HUDEP-2 (cell line): ENCODE measurements around the gene PHF20.
"Not testable (repeated sequence)": the region's sequence is repeated elsewhere in the genome, so short reads cannot be mapped to it uniquely, and the experiment has no call there.

Experiments used
- DNase-seq, 76 experiments: peaks; one replicate each; lab custom pipeline; 2025; ENCODE audit not compliant: unreplicated experiment in 76 of 76; lab: John Stamatoyannopoulos, UW

The PHF20 gene

DNA sequence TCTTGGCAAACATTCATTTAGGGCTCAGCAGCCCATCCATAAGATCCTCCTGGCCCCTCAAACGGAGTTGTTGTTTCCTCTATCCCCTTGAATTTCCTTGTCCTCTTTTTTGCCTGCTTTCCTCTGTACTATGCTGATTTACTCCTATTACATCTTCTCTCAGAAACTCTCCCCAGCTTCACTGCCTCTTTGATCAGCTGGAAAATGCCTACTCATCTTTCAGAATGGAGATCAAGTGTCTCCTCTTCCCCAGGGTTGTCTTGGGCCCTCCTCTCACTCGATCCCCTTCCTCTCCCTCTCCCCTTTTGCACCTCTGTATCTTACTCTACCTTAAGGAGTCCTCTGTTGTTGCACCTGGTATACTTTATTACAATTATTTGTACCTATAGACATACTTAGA, 60.2 kb downstream of the PHF20 start:
- no peak for DNase-seq

DNA sequence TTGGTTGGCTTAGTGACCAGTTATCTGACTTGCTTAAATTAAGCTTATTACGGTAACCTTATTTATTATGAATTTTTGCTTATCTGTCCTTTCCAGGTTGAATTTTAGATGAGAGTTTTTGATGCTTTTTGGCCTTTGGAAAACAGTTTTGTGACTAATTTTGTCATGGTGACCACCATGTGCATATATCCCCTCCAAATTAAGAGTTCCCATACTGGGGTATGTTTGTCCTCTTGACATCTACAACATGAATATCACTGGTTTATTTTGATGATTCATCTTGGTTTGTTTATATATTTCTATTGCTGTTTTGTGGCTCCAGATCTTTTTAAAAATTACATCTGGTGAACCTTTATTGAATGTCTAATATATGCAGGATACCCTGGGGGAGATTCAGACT, 61.4 kb downstream of the PHF20 start:
- DNase-seq, result peak in 1 of 76 experiments; percentile 11

DNA sequence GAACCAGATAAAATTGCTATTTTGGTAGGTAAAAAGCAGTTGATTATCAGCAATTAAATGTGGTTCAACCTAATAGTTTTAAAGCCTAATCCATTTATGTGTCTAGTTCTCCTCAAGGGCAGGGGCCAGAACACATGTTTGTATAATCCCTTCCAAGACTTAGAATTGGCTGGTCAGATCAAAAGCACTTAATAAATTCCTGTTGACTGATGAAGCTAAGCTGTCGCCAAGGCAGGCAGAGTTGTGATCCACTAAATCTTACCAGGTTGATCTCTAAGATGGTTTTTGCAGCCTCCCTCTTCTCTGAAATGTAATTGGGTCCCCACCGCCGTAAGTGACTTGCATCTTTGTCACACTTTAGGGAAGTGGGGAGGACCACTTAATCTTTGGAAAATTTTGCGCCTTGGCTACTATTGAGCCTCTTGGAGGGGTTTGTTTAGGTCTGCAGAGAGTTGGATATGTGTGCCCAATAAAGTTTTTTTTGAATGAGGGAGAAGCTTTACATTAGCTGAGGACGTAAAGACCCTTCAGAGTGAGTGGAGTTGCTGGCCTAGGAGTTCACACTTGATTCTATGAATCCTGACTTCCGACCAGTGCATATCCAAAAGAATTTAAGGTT, 65.9 kb downstream of the PHF20 start:
- DNase-seq, result no peak

DNA sequence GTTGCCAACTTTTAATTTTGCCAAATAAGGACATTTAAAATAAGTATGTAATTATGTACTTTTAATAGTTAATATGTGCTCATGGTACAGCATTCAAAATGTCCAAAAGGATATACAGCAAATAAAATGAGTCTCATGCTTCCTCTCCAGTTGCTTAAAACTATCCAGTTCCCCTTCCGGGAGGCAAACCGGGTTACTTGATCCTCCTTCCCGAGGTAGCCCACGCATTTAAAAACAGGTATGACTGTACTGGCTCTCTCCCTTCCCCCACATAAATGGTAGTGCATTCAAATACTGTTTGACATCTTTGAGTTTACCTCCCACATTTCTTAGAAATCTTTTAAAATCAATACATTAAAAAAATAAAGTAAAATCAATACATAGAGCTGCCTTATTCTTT, 66.4 kb downstream of the PHF20 start:
- DNase-seq, result no peak

DNA sequence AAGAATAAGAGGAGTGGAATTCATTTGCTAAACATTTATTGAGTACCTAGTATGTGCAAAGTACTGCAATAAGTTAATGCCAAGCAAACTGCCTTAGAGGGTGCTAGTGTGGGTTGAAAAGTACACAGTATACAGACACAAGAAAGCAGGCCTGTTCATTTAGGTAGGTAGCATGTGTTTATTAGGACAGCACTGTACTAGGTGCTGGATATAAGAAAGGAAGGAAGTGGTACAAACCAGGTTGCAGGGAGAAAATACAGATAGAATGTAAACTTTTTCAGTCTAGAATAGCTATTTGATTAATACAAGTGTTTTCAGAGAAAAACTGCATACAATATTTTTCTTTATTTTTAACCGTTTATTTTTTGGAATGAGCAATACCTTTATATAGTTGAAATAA, 68.1 kb downstream of the PHF20 start:
- no peak for DNase-seq

DNA sequence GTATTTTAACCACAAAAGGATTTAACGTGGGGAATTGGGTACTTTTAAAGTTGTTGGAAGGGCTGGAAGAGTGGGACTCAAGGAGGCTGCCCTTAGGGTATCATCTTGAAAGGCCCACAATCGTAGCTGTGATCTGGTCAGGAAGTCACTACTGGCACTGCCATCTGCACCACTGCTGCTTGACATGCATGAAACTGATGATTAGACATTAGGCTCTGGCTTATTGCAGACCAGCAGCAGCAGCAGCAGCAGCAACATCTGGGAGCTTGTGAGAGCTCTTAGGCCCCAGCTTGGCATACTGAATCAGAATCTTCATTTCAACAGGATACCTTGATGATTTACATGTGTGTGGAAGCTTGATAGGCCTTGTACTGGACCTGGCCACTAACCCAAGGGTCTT, 68.6 kb downstream of the PHF20 start:
- no peak for DNase-seq

DNA sequence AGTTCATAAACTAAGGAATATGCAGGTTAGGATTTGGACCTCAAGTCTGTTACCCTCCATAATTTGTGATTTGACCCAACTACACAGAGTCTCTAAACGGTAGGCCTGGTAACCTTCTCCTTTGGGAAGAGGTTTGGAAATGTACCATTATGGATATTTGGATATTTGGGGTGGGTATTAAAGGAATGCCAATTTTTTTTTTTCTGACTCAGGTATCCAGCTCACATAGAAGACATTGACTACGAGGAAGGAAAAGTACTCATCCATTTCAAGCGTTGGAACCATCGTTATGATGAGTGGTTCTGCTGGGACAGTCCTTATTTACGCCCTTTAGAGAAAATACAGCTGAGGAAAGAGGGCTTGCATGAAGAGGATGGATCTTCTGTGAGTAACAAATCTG, 70.5 kb downstream of the PHF20 start:
- no peak for DNase-seq

DNA sequence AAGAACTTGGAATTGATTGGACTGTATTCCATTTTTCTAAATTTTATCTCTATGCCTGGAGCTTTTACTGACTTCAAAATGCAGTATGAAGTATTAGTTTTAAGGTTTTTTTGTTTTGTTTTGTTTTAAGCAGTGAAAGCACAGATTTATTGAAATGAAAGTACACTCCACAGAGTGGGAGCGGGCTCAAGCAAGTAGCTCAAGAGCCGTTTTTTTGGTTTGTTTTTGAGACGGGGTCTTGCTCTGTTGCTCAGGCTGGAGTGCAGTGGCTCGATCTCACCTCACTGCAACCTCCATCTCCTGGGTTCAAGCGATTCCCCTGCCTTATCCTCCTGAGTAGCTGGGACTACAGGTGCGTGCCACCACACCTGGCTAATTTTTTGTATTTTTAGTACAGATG, 72.1 kb downstream of the PHF20 start:
- not testable (repeated sequence) for DNase-seq

DNA sequence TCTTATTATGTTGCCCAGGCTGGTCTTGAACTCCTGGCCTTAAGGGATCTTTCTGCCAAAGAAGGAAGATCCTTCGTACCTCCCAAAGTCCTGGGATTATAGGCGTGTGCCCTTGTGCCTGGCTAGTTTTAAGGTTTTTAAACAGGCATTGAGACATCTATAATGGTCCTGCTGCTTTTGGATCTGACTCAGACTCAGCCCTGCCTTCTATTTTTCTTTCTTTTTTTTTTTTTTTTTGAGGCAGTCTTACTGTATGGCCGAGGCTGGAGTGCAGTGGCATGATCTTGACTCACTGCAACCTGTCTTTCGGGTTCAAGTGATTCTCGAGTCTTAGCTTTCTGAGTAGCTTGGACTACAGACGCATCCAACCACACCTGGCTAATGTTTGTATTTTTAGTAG, 73.7 kb downstream of the PHF20 start:
- no peak for DNase-seq

DNA sequence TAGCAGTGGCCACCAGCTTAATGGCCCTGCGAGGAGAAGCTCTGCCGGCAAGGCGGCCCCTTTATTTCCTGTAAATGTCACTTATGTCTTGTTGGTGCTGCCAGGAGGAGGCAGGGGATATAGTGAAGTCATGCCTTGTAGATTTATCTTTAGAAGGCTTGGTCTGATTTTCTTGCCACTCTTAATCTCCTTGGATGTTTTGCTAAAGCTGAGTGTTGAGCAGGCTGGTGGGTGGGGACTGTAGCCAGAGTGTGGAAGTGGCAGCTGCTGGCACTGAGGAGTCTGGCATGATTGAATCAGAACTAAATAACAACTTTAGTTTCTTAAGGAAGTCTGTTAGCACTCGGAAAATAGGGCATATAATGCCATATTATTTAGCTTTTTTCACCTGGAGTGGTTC, 77.9 kb downstream of the PHF20 start:
- DNase-seq, result no peak

DNA sequence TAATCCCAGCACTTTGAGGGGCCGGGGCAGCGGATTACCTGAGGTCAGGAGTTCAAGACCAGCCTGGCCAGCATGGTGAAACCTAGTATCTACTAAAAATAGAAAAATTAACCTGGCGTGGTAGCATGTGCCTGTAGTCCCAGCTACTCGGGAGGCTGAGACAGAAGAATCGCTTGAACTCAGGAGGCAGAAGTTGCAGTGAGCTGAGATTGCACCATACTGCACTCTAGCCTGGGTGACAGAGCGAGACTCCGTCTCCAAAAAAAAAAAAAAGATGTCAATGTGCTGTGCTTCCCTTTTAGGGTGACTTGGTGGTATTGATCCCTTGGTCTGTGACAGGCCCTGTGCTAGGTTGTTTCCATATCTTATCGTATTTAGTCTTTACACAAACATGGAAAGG, 79.8 kb downstream of the PHF20 start:
- DNase-seq, result not testable (repeated sequence)

DNA sequence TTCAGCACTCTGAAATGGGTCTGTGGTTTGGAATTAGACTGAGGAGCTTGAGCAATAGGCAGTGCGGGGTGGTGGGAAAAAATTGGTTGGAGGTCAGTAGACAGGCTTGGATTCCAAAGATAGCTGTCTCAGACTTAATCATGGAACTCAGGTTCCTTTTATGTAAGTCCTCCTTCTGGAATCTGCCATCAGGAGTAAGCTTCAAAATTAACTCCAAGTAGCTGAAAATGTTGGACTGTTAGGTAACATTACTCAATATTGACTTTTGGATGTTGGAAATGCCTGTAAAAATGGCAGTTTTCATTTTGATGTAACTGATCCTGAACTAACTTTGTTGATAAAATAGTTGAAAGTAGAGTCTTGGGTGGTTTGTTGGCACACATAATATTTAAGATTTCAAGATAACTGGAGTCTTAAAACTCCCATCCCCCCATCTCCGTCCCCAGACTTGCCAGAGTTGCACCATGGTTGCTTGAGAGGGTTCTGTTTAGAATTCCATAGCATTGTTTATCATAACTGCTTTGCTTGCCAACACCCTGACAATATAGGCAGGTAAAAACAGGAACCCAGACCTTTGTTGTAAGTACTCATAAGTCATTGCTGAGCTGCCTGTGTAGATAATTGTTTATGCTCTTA, 83.0 kb downstream of the PHF20 start:
- no peak for DNase-seq

DNA sequence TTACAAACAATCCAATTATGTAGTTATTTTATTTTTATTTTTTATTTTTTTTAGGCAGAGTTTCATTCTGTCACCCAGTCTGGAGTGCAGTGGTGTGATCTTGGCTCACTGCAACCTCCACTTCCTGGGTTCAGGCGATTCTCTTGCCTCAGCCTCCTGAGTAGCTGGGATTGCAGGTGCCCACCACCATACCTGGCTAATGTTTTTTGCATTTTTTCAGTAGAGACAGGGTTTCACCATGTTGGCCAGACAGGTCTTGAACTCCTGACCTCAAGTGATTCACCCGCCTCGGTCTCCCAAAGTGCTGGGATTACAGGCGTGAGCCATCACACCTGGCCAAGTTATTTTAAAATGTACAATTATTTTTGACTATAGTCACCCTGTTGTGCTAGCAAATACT, 83.8 kb downstream of the PHF20 start:
- DNase-seq, result not testable (repeated sequence)

DNA sequence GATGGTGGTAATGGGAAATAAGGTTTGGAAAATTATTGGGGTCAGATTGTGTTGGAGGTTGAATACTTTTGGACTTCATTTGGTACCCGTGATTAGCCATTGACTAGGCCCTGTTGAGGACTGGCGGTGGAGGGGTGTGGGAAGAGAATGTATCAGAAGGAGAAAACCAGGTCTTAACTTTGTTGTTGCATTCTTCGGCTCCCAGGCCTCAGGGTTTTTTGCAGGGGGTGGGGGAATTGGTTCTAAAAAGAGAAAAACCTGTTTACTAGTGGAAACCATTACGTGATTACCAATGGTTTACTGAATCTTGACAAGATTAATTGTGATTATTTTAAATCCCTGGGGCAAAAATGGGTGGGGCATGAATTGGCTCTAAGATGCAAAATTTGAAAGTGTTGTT, 85.1 kb downstream of the PHF20 start:
- no peak for DNase-seq

DNA sequence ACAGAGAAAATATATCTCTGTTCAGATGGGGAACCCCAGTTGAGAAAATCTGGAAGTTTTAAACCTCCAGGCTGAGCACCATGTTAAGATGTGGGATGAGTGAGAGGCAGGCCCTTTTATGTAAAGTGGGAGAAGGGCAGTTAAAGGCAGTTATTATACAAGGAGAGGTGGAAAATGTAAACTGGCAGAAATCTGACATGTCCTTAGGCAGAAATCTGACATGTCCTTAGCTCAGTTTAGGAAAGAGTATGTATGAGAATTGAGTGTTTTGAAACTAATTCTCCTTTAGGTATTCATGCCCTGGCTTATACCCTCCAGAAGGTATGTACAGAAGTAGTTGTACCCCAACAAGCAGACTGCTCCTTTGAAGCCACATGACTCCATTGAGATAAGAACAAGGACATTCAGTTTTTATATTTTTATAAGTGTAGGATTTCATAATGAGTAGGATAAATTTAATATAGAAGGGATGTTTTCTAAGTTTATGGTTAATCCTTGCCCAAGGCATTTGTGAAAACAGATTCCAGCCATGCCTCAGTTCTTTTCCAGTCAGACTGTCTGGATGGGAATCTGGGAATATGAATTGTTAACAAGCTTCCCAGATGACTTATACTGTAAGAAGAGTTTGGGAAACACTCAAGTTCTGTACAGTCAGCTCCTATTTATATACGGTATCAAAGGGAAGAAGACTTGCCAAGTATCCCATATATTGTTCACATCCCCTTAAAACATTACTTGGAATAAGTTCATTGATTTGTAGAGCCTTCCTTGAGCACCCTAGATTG, 94.8 kb downstream of the PHF20 start:
- DNase-seq, result no peak

DNA sequence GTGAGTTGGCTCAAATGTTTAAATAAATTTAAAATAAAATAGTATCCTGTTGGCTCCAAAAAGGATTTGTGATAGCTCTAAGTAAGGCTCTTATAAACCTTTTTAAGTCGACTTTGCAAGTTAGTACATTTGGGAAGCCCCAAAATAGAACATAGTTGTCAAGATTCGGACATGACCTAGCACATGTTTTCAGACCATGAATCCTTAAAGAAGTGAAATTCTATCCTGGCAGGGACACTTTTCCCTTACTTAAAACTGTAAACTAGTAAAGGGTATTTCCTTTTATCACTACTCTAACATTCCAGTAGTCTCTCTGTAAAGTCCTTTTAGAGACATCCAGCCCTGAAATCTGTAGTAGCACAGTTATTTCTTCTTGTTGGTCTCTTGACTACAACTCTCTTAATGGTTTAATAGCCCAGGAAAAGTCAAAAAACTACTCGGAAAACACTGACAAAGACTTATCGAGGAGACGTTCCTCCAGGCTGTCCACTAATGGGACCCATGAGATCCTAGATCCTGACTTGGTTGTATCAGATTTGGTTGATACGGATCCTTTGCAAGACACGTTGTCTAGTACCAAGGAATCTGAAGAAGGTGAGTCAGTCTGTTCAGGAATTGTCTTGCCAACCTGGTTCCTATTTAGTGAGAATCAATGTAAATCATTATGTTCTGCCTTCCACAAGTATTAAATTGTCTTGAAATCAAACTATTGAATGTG, 98.9 kb downstream of the PHF20 start:
- no peak for DNase-seq

DNA sequence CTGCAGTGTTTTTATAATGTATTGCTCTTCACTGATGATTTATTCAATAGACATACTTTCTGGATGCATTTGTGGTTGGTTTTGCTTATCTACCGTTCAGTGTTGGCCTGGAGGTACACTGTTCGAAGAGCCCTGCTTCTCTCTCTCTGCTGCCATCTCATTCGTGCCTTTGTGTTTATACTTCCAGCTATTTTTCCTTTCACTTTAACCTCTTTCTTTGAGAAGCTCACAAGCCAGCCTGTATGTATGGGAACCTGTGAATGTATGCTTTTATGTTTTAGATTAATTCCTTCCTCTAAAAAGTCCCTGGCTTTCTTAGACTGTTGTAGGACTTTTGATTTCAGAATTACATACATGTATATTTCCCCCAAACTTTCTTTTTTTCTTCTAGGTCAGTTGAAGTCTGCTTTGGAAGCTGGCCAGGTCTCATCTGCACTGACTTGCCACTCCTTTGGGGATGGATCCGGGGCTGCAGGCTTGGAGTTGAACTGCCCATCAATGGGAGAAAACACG, 99.5 kb downstream of the PHF20 start:
- DNase-seq, result peak in 16 of 76 experiments; percentile 2 to 33 (median 8)

DNA sequence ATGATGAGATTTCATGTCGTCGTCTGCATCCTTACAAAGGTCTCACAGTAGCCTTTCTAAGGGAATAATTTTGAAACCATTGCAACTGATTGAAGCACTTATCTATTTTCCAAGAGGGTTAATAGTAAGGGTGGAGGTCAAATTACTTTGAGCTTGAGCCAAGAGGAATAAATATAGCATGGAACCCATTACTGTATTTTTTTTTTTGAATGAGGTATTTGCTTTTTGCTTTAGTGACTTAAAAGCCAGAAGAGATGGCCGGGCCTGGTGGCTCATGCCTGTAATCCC, 104.2 kb downstream of the PHF20 start:
- DNase-seq, result no peak

DNA sequence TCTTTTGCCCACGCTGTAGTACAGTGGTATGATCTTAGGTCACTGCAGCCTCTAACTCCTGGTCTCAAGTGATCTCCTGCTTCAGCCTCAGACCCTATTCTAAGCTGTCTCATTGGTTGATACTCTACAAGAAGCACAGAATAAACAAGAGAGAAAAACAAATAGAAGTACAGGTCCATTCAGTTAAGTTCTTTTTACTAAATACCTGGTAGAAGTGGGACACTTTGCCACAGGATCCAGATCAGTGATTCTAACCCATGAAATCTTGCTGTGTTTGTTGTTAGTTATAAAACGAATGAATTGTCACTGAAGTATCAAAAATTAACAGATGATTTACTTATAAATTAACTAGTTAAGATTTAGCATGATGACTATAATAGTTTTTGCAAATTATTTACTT, 105.8 kb downstream of the PHF20 start:
- DNase-seq, result no peak

DNA sequence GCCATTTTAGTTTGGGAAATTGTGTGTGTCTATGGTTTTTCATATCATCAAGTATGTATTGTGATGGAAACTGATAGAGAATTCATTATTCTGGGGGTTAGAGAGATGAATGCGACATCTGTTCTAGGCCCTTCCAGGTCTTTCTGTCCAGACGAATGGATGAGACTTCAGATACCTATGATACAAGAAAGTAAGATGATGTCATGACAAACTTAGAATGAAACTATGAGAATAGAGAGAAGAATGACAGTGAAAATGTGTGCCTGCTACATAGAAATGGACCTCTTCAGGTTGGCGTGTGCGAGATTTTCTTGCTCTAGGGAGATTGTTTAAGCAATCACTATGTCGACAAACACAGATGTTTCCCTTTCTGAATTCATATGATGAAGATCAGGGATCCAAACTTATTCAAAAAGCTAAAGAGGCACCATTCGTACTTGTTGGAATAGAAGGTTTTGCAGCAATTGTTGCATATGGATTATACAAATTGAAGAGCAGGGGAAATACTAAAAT, 106.4 kb downstream of the PHF20 start:
- DNase-seq, result no peak

DNA sequence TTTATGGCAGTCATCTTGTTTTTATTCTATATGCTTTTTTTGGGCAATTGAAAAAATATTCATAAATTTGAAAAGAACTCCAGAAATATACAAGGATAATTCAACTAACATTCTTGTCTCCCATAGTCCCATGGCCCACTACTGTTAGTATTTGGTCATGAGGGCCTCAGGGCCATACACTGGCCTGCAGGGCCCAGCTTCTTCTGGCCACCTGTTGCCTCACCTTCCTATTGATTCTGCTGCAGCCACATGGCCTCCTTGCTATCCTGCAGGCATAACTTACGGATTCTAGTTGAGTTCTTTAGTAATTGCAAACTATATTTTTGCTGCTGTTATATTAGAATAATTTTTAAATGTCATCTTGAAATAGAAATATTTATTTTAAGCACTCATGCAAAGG, 109.9 kb downstream of the PHF20 start:
- no peak for DNase-seq
